H9 (cell line): ENCODE measurements around the gene ITCH. TPM values are rescaled to one million over a fixed set of nuclear protein-coding genes. Genes with fewer than 3 reads are reported as not detected.

Experiments
- DNase-seq: peaks from one replicate; pipeline ENCODE4 v3.0.0-alpha.2; 2017
- H2AFZ ChIP-seq: one replicate; pipeline ENCODE4 v1.6.1; 2013; ENCODE audit warnings: mild to moderate bottlenecking, low read length, control low read depth, moderate library complexity
- H2AK5ac ChIP-seq: 2 replicates; pipeline ENCODE4 v1.6.1; 2013; ENCODE audit warnings: low read length, control low read depth, mixed read lengths; ENCODE audit not compliant: insufficient read length
- H2BK120ac ChIP-seq: one replicate; pipeline ENCODE4 v1.6.1; 2013; ENCODE audit warnings: low read depth, mild to moderate bottlenecking, low read length, control low read depth, inconsistent platforms; ENCODE audit not compliant: poor library complexity, severe bottlenecking
- H2BK12ac ChIP-seq: 2 replicates; pipeline ENCODE4 v1.6.1; 2013; ENCODE audit warnings: low read length, control low read depth, mixed read lengths, low read depth; ENCODE audit not compliant: insufficient read length
- H2BK15ac ChIP-seq: 2 replicates; pipeline ENCODE4 v1.6.1; 2013; ENCODE audit warnings: low read depth, low read length, control low read depth
- H2BK20ac ChIP-seq: one replicate; pipeline ENCODE4 v1.6.1; 2013; ENCODE audit warnings: low read depth, mild to moderate bottlenecking, low read length, control low read depth, inconsistent platforms; ENCODE audit not compliant: poor library complexity, severe bottlenecking
- H2BK5ac ChIP-seq: 2 replicates; pipeline ENCODE4 v1.6.1; 2013; ENCODE audit warnings: low read length, control low read depth, mixed read lengths; ENCODE audit not compliant: insufficient read length
- H3K14ac ChIP-seq: 2 replicates; pipeline ENCODE4 v1.6.1; 2013; ENCODE audit warnings: low read length, control low read depth; ENCODE audit not compliant: insufficient read depth
- H3K18ac ChIP-seq: 2 replicates; pipeline ENCODE4 v1.6.1; 2013; ENCODE audit warnings: low read depth, mild to moderate bottlenecking, mixed read lengths, low read length, control low read depth; ENCODE audit not compliant: insufficient read length
- H3K23ac ChIP-seq: 2 replicates; pipeline ENCODE4 v1.6.1; 2013; ENCODE audit warnings: low read length, control low read depth, mixed read lengths, low read depth; ENCODE audit not compliant: insufficient read length
- H3K23me2 ChIP-seq: 2 replicates; pipeline ENCODE4 v1.6.1; 2013; ENCODE audit warnings: low read depth, mild to moderate bottlenecking, mixed read lengths, low read length, control low read depth; ENCODE audit not compliant: insufficient read length, poor library complexity, severe bottlenecking
- H3K27ac ChIP-seq: 2 replicates; pipeline ENCODE4 v1.5.1; 2013; ENCODE audit warnings: low read length, control low read depth, mixed read lengths, low read depth; ENCODE audit not compliant: insufficient read length
- H3K27me3 ChIP-seq: 2 replicates; pipeline ENCODE4 v1.6.1; 2013; ENCODE audit warnings: low read length, control low read depth, inconsistent platforms; ENCODE audit not compliant: insufficient read depth
- H3K4ac ChIP-seq: 2 replicates; pipeline ENCODE4 v1.6.1; 2013; ENCODE audit warnings: low read depth, mild to moderate bottlenecking, control low read depth, inconsistent platforms, low read length, moderate library complexity
- H3K4me1 ChIP-seq: 2 replicates; pipeline ENCODE4 v1.6.1; 2013; ENCODE audit warnings: low read length, control low read depth, inconsistent platforms; ENCODE audit not compliant: insufficient read depth
- H3K4me2 ChIP-seq: 2 replicates; pipeline ENCODE4 v1.6.1; 2013; ENCODE audit warnings: low read length, control low read depth, mixed read lengths; ENCODE audit not compliant: insufficient read length, insufficient read depth
- H3K56ac ChIP-seq: 2 replicates; pipeline ENCODE4 v1.6.1; 2013; ENCODE audit warnings: low read depth, mild to moderate bottlenecking, mixed read lengths, low read length, control low read depth; ENCODE audit not compliant: insufficient read length
- H3K79me1 ChIP-seq: 2 replicates; pipeline ENCODE4 v1.6.1; 2013; ENCODE audit warnings: low read depth, mild to moderate bottlenecking, moderate library complexity, low read length, control low read depth, inconsistent platforms; ENCODE audit not compliant: insufficient read depth, poor library complexity, severe bottlenecking
- H3K79me2 ChIP-seq: 2 replicates; pipeline ENCODE4 v1.6.1; 2013; ENCODE audit warnings: low read length, control low read depth, inconsistent platforms; ENCODE audit not compliant: insufficient read depth
- H3K9ac ChIP-seq: 2 replicates; pipeline ENCODE4 v1.6.1; 2013; ENCODE audit warnings: low read length, control low read depth, mixed read lengths; ENCODE audit not compliant: insufficient read length; ENCODE audit errors: extremely low read depth
- H3K9me3 ChIP-seq: one replicate; pipeline ENCODE4 v1.6.1; 2013; ENCODE audit warnings: low read depth, low read length, inconsistent platforms; ENCODE audit not compliant: control insufficient read depth
- H3T11ph ChIP-seq: one replicate; pipeline ENCODE4 v1.6.1; 2013; ENCODE audit warnings: mild to moderate bottlenecking, low read length, control low read depth, inconsistent platforms
- H4K20me1 ChIP-seq: one replicate; pipeline ENCODE4 v1.6.1; 2013; ENCODE audit not compliant: control insufficient read depth, insufficient read length, insufficient read depth
- H4K5ac ChIP-seq: 2 replicates; pipeline ENCODE4 v1.6.1; 2013; ENCODE audit warnings: low read depth, mild to moderate bottlenecking, mixed read lengths, low read length, control low read depth; ENCODE audit not compliant: insufficient read length
- H4K8ac ChIP-seq: replicated peaks from 2 replicates; pipeline ENCODE4 v1.6.1; 2013; ENCODE audit warnings: low read length, control low read depth, mixed read lengths, low read depth; ENCODE audit not compliant: insufficient read length
- H4K91ac ChIP-seq: 2 replicates; pipeline ENCODE4 v1.6.1; 2013; ENCODE audit warnings: low read depth, mild to moderate bottlenecking, moderate library complexity, mixed read lengths, low read length, control low read depth; ENCODE audit not compliant: insufficient read length
- H3K27ac Mint-ChIP-seq, 3 experiments: 2 replicates in 2 of 3; 3 replicates in 1 of 3; pipeline ENCODE4 v1.8.0; 2020 to 2021; ENCODE audit warnings: mixed read lengths in 3 of 3, mild to moderate bottlenecking in 1 of 3, moderate library complexity in 1 of 3
- H3K27me3 Mint-ChIP-seq: 2 replicates; pipeline ENCODE4 v1.8.0; 2021; ENCODE audit warnings: low read depth, mild to moderate bottlenecking, moderate library complexity, mixed read lengths
- H3K36me3 Mint-ChIP-seq, 3 experiments: 2 replicates in 2 of 3; 3 replicates in 1 of 3; pipeline ENCODE4 v1.8.0; 2020 to 2021; ENCODE audit warnings: low read depth in 3 of 3, mixed read lengths in 3 of 3; ENCODE audit not compliant: insufficient read depth in 1 of 3
- H3K4me1 Mint-ChIP-seq, 2 experiments: 2 replicates each; pipeline ENCODE4 v1.8.0; 2020; ENCODE audit warnings: mixed read lengths in 2 of 2
- H3K4me3 Mint-ChIP-seq, 2 experiments: 2 replicates in 1 of 2; 3 replicates in 1 of 2; pipeline ENCODE4 v1.8.0; 2020 to 2021; ENCODE audit warnings: mild to moderate bottlenecking in 2 of 2, mixed read lengths in 2 of 2, moderate library complexity in 1 of 2
- H3K9me3 Mint-ChIP-seq, 2 experiments: 2 replicates in 1 of 2; 3 replicates in 1 of 2; pipeline ENCODE4 v1.8.0; 2020; ENCODE audit warnings: mild to moderate bottlenecking in 2 of 2, mixed read lengths in 2 of 2, moderate library complexity in 1 of 2
- WGBS: extraction: QIAGEN DNeasy Blood & Tissue Kit; methylation state at CpG from one replicate; pipeline ENCODE4 v1.1.7; 2013; ENCODE audit warnings: missing lambda C conversion rate, low lambda C conversion rate, mixed read lengths; ENCODE audit not compliant: insufficient read length; ENCODE audit errors: extremely low coverage; 5-methylcytosine and 5-hydroxymethylcytosine counted together
- total RNA-seq: library from RNA; stranded (reverse); gene quantifications from 2 replicates; pipeline ENCODE4 v1.2.1, GENCODE V29; 2021
- TF ChIP-seq, protein P1 (sequence below): fragments of 200-600 bp; sonication (generic); conservative IDR thresholded peaks from 3 replicates; pipeline ENCODE4 v1.8.0; 2021; ENCODE audit warnings: antibody characterized with exemption, mild to moderate bottlenecking

ITCH gene
- total RNA-seq, 1 experiment from 2014 or later = 55.9 TPM

DNA sequence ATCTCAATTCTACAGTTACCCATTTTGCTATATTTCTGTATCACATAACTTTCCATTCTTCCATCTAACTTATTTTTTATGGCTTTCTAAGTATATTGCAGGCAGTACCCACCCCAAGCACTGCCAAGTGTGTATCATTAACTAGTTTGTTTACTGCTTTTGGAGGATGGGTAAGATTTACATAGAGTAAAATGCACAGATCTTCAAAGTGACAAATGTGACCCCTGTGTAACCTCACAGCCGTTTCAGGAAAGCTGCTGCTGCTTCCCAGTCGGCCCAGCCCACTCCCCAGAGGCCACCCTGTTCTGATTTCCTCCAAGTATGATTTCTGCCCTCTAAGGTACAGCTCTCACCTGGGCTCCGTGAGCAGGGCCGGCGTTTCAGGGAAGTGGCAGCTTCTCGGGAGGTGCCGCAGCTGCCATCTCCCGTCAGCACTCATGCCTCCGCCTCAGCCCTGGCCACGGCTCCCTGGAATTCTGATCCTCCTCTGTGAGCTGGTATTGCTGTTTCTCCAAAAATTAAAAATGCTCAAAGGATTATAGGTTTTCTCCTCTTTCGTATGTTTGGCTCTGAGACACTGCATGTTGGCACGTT lies 180.5 kb downstream of the ITCH start:
- peaks cover 13% of the 10 kb centered on the region for H3K27me3 Mint-ChIP-seq
- no peak overlapping the region for H2BK15ac ChIP-seq
- no peak overlapping the region for H3K14ac ChIP-seq
- H3K4me2 ChIP-seq = no peak overlapping the region
- H2BK120ac ChIP-seq = no peak overlapping the region
- no peak overlapping the region for H2BK12ac ChIP-seq
- no peak for DNase-seq
- H3K9me3 Mint-ChIP-seq = peaks cover 0 to 1% of the 10 kb centered on the region in 2 experiments; a peak in 1 of 5 replicates
- no peak overlapping the region for H2BK5ac ChIP-seq
- H3K79me2 ChIP-seq = no peaks in the 10 kb centered on the region
- no peaks in the 10 kb centered on the region; the same call in 1 of the 2 replicates for H3K27me3 ChIP-seq
- H3K23me2 ChIP-seq = peaks cover 3% of the 10 kb centered on the region
- H3T11ph ChIP-seq = no peak overlapping the region
- H3K36me3 Mint-ChIP-seq = peaks cover 12 to 31% (median 23%) of the 10 kb centered on the region in 3 experiments; a peak in 6 of 7 replicates
- no peak overlapping the region for H3K18ac ChIP-seq
- no peak overlapping the region for H3K27ac Mint-ChIP-seq
- no peak overlapping the region for H3K4ac ChIP-seq
- H2AFZ ChIP-seq = no peak overlapping the region
- no peak overlapping the region for H3K4me3 Mint-ChIP-seq
- no peak overlapping the region for H3K9ac ChIP-seq
- TF ChIP-seq, protein P1, sequence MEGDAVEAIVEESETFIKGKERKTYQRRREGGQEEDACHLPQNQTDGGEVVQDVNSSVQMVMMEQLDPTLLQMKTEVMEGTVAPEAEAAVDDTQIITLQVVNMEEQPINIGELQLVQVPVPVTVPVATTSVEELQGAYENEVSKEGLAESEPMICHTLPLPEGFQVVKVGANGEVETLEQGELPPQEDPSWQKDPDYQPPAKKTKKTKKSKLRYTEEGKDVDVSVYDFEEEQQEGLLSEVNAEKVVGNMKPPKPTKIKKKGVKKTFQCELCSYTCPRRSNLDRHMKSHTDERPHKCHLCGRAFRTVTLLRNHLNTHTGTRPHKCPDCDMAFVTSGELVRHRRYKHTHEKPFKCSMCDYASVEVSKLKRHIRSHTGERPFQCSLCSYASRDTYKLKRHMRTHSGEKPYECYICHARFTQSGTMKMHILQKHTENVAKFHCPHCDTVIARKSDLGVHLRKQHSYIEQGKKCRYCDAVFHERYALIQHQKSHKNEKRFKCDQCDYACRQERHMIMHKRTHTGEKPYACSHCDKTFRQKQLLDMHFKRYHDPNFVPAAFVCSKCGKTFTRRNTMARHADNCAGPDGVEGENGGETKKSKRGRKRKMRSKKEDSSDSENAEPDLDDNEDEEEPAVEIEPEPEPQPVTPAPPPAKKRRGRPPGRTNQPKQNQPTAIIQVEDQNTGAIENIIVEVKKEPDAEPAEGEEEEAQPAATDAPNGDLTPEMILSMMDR = no peak
- H4K8ac ChIP-seq = no peak overlapping the region
- peaks cover 21 to 24% of the 10 kb centered on the region in 2 experiments for H3K4me1 Mint-ChIP-seq
- no CpG with 5 or more reads among the region's 12 CpGs for WGBS
- H3K23ac ChIP-seq = no peak overlapping the region
- H4K20me1 ChIP-seq = no peaks in the 10 kb centered on the region
- H2BK20ac ChIP-seq = no peak overlapping the region
- H3K9me3 ChIP-seq = no peaks in the 10 kb centered on the region
- H3K4me1 ChIP-seq = no peaks in the 10 kb centered on the region
- H3K27ac ChIP-seq = no peak overlapping the region
- no peak overlapping the region for H4K5ac ChIP-seq
- no peak overlapping the region for H4K91ac ChIP-seq
- no peaks in the 10 kb centered on the region for H3K79me1 ChIP-seq
- no peak overlapping the region for H2AK5ac ChIP-seq
- no peak overlapping the region for H3K56ac ChIP-seq
